Fibroblast of lung (primary cell): ENCODE measurements around the gene MAGEA11. TPM values are rescaled to one million over a fixed set of nuclear protein-coding genes. Genes with fewer than 3 reads are reported as not detected.

Experiments
- DNase-seq, 2 donors: peaks; one replicate each; pipeline versions ENCODE4 v3.0.0 to v3.0.0-alpha.2; 2010; ENCODE audit warnings: low read depth in 2 of 2
- H2AFZ ChIP-seq: 2 replicates; pipeline ENCODE4 v1.5.1; 2012; ENCODE audit warnings: low read length, control low read depth, inconsistent platforms
- H3K27ac ChIP-seq: 2 replicates; pipeline ENCODE4 v1.5.1; 2011; ENCODE audit warnings: low read length, control low read depth; ENCODE audit not compliant: insufficient read depth
- H3K27me3 ChIP-seq: 2 replicates; pipeline ENCODE4 v1.5.1; 2011; ENCODE audit warnings: mild to moderate bottlenecking, low read length; ENCODE audit not compliant: control insufficient read depth, insufficient read depth
- H3K36me3 ChIP-seq: 2 replicates; pipeline ENCODE4 v1.5.1; 2011; ENCODE audit warnings: low read length; ENCODE audit not compliant: control insufficient read depth, insufficient read depth
- H3K4me1 ChIP-seq: 2 replicates; pipeline ENCODE4 v1.5.1; 2011; ENCODE audit warnings: low read length; ENCODE audit not compliant: control insufficient read depth, insufficient read depth; ENCODE audit errors: extremely low read depth
- H3K4me2 ChIP-seq: 2 replicates; pipeline ENCODE4 v1.5.1; 2011; ENCODE audit warnings: low read length, control low read depth; ENCODE audit not compliant: insufficient read depth; ENCODE audit errors: extremely low read depth
- H3K4me3 ChIP-seq, 4 experiments: fragments of 200-600 bp in 1 of 4; sonication (generic) in 1 of 4; replicated peaks in 1 of 4; 2 replicates each; pipeline ENCODE4 v1.5.1; 2011 to 2016; ENCODE audit warnings: low read length in 4 of 4, low read depth in 3 of 4, mild to moderate bottlenecking in 3 of 4, control low read depth in 2 of 4, inconsistent platforms in 1 of 4, mixed read lengths in 1 of 4; ENCODE audit not compliant: insufficient read depth in 1 of 4; ENCODE audit errors: control extremely low read depth in 1 of 4
- H3K79me2 ChIP-seq: 2 replicates; pipeline ENCODE4 v1.5.1; 2012; ENCODE audit warnings: mild to moderate bottlenecking, low read length, inconsistent platforms; ENCODE audit not compliant: control insufficient read depth, insufficient read depth
- H3K9ac ChIP-seq: 2 replicates; pipeline ENCODE4 v1.5.1; 2011; ENCODE audit warnings: mild to moderate bottlenecking, low read length, control low read depth; ENCODE audit not compliant: insufficient read depth
- H3K9me3 ChIP-seq: 2 replicates; pipeline ENCODE4 v1.5.1; 2012; ENCODE audit warnings: low read depth, low read length; ENCODE audit not compliant: control insufficient read depth, insufficient read depth
- H4K20me1 ChIP-seq: 2 replicates; pipeline ENCODE4 v1.5.1; 2011; ENCODE audit warnings: low read length; ENCODE audit not compliant: control insufficient read depth, insufficient read depth; ENCODE audit errors: extremely low read depth
- EZH2 ChIP-seq: IDR thresholded peaks from 2 replicates; pipeline ENCODE4 v1.5.1; 2012; ENCODE audit warnings: low read length, control low read depth, mild to moderate bottlenecking; ENCODE audit errors: missing control alignments
- polyA plus RNA-seq, 2 donors: library from polyadenylated mRNA; depleted of rRNA in 1 of 2; stranded (reverse) in 1 of 2; unstranded in 1 of 2; fragments of >200 nt; gene quantifications; 2 replicates each; pipeline ENCODE4 v1.2.1, GENCODE V29; 2011 to 2012; ENCODE audit warnings: missing spikeins in 1 of 2
- total RNA-seq: library from RNA; depleted of rRNA; stranded (reverse); fragments of >200 nt; gene quantifications from 2 replicates; pipeline ENCODE4 v1.2.1, GENCODE V29; 2014
- TF ChIP-seq, protein P1 (sequence below), 2 donors: IDR thresholded peaks in 1 of 2; conservative IDR thresholded peaks in 1 of 2; 1 replicate in 1 of 2; 2 replicates in 1 of 2; pipeline ENCODE4 v1.5.1; 2011 to 2012; ENCODE audit warnings: low read length in 2 of 2, control low read depth in 1 of 2, inconsistent platforms in 1 of 2, low read depth in 1 of 2, mild to moderate bottlenecking in 1 of 2

MAGEA11 gene
- total and polyA plus RNA-seq, 2 donors (not counting 1 experiment from before 2014, with no cell fraction given): not detected

DNA sequence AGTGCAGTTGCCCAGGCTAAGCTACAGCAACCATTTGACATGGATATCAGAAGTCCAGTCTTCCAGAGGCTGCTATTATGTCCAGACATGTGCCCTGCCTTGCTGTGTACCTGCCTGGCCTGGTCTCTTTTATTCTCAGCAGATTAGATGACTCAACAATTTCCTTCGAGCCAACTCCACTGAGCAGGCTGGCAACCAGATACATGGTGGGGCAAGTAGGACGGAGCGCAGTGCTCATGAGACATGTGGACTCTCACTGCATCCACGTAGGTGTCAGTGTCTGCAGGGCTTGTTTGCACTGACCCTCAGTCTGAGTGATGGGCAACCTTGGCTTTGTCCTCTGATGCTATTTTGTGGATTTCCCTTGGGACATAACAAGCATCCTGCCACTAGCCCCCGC, 7.2 kb upstream of the MAGEA11 start:
- Histone ChIP-seq H4K20me1 (no peaks in the 10 kb centered on the region), H3K4me2 (no peak overlapping the region), H3K4me1 (no peaks in the 10 kb centered on the region), H3K9ac (no peak overlapping the region), H3K27ac (no peak overlapping the region), H3K4me3 (no peak overlapping the region), H3K9me3 (no peaks in the 10 kb centered on the region), H3K27me3 (no peaks in the 10 kb centered on the region), H3K36me3 (no peaks in the 10 kb centered on the region), H3K79me2 (no peaks in the 10 kb centered on the region), H2AFZ (no peak overlapping the region)
- no peak for DNase-seq
- TF ChIP-seq EZH2: no peak
- TF ChIP-seq, protein P1, sequence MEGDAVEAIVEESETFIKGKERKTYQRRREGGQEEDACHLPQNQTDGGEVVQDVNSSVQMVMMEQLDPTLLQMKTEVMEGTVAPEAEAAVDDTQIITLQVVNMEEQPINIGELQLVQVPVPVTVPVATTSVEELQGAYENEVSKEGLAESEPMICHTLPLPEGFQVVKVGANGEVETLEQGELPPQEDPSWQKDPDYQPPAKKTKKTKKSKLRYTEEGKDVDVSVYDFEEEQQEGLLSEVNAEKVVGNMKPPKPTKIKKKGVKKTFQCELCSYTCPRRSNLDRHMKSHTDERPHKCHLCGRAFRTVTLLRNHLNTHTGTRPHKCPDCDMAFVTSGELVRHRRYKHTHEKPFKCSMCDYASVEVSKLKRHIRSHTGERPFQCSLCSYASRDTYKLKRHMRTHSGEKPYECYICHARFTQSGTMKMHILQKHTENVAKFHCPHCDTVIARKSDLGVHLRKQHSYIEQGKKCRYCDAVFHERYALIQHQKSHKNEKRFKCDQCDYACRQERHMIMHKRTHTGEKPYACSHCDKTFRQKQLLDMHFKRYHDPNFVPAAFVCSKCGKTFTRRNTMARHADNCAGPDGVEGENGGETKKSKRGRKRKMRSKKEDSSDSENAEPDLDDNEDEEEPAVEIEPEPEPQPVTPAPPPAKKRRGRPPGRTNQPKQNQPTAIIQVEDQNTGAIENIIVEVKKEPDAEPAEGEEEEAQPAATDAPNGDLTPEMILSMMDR (conservative IDR thresholded peaks at IDR 0.05 in 1 of 2, IDR thresholded peaks at IDR 0.05 in 1 of 2; ENCODE audit: low read depth in 1 of 2, low read length in 2 of 2): no peak

DNA sequence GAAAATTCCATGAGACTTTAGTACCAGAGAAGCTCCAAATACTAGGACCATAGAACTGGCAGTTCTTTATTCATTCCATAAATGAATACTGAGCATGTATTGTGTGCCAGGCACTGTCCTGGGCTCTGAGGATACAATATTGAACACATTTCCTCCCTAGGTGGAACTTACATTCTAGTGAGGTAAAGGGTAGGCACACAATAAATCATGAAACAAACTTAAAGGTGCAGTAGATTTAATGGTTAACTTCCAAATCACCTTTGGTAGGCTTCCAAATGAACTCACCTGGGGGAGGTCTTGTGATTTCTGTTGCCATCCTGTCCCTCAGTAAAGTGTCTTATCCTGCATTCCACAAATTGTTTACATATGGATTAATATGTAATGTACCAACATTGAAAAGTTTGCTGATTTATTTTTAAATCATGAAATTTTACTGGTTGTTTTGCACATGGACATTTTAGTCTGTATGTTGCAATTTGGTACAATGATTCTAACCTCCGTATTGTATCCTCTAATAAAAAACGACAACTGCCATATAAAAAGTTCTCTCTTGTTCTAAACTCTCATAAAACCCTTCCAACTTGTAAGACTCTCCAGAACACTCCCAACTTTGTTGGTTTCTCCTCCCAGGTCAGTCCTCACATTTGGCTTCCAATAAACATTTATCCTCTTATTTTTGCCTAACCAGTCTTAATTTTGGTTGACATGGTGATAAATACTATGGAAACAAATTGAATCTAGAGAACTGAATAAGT, 4.5 kb upstream of the MAGEA11 start:
- H3K4me1 ChIP-seq: no peaks in the 10 kb centered on the region
- H3K27me3 ChIP-seq: no peaks in the 10 kb centered on the region
- TF ChIP-seq EZH2: no peak
- TF ChIP-seq, protein P1 (conservative IDR thresholded peaks at IDR 0.05 in 1 of 2, IDR thresholded peaks at IDR 0.05 in 1 of 2; ENCODE audit: low read depth in 1 of 2, low read length in 2 of 2): no peak
- H3K9ac ChIP-seq: no peak overlapping the region
- no peak overlapping the region for H3K27ac ChIP-seq
- no peaks in the 10 kb centered on the region for H3K9me3 ChIP-seq
- no peak overlapping the region for H3K4me3 ChIP-seq
- H4K20me1 ChIP-seq: no peaks in the 10 kb centered on the region
- H2AFZ ChIP-seq: no peak overlapping the region
- DNase-seq: no peak
- H3K79me2 ChIP-seq: no peaks in the 10 kb centered on the region
- H3K4me2 ChIP-seq: no peak overlapping the region
- no peaks in the 10 kb centered on the region for H3K36me3 ChIP-seq

DNA sequence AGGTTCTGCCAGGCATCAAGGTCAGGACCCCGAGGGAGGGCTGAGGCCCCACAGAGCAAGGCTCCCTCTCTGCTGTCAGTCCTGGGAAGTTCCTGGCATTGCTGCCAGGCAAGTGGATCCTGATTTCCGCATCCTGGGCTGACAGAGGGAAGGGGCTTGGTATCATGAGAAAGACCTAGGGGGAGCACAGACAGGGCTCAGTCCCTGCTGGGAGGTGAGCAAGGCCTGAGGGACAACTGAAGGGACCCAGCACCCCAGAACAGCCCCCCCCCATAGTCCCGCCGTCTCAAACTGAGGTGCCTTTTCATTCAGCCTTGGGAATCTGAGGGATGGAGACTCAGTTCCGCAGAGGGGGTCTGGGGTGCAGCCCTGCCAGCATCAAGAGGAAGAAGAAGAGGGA, 971 bp downstream of the MAGEA11 start:
- Histone ChIP-seq H3K9ac (no peak overlapping the region), H2AFZ (no peak overlapping the region), H3K27me3 (no peaks in the 10 kb centered on the region), H3K27ac (no peak overlapping the region), H3K4me3 (no peak overlapping the region), H3K4me1 (no peaks in the 10 kb centered on the region), H4K20me1 (no peaks in the 10 kb centered on the region), H3K4me2 (no peak overlapping the region), H3K36me3 (no peaks in the 10 kb centered on the region), H3K9me3 (no peaks in the 10 kb centered on the region), H3K79me2 (no peaks in the 10 kb centered on the region)
- TF ChIP-seq, protein P1 (conservative IDR thresholded peaks at IDR 0.05 in 1 of 2, IDR thresholded peaks at IDR 0.05 in 1 of 2; ENCODE audit: low read depth in 1 of 2, low read length in 2 of 2): no peak
- TF ChIP-seq EZH2: no peak
- DNase-seq: no peak
